Gastrocnemius medialis (tissue), 4 donors: Measurements from ENCODE around the gene HK1.

Source experiments
- POLR2A ChIP-seq, 2 donors: fragments of 450-650 bp; IDR thresholded peaks; one replicate each; pipeline ENCODE4 v1.6.1; 2017; ENCODE audit warnings: antibody characterized with exemption in 2 of 2, mild to moderate bottlenecking in 2 of 2, moderate library complexity in 2 of 2
- TF ChIP-seq, protein P1 (sequence below), 5 experiments: fragments of 450-650 bp in 3 of 5; fragments of 200-600 bp in 2 of 5; sonication (generic) in 2 of 5; IDR thresholded peaks in 4 of 5; conservative IDR thresholded peaks in 1 of 5; 1 replicate in 4 of 5; 2 replicates in 1 of 5; pipeline ENCODE4 v1.5.1; 2016 to 2019; ENCODE audit warnings: antibody characterized with exemption in 5 of 5, mild to moderate bottlenecking in 3 of 5, moderate library complexity in 3 of 5

DNA sequence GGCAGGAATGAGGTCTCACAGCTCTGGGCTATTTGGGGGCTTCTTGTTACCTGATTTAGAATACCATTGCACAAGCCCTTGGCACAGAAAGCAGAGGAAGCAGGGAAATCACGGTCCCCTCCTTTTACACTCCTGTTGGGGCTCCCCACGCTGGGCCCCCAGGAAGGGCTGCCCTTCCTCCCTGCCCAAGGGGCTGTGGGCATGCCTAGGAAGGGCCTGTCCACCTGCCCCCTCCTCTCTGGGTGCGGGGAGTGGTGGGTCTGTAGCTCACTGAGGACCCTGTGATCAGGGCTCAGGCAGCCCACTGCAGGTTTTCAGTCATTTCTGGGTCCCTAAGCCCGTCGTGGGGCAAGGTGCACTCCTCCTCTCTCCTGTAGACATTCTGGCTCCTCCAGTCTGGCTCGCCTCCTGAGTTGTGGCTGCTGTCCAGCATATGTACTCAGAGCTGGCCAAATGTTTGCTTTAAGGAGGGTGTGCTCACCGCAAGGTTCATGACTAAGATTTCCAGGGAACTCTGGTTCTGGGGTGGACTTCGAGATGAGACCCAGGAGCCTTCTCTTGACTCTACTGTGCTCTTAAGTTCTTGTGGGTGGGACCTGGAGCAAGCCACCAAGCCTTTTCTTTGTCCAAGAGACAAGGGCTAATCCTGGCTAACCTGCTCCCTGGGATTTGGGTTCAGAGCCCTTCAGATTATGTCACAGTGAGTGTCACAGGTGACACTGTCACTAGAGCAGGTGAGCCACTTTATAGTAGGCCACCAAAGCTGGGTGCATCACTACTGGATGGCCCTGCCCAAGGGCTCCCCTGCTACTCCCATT, 82.4 kb downstream of the HK1 start:
- TF ChIP-seq, protein P1, sequence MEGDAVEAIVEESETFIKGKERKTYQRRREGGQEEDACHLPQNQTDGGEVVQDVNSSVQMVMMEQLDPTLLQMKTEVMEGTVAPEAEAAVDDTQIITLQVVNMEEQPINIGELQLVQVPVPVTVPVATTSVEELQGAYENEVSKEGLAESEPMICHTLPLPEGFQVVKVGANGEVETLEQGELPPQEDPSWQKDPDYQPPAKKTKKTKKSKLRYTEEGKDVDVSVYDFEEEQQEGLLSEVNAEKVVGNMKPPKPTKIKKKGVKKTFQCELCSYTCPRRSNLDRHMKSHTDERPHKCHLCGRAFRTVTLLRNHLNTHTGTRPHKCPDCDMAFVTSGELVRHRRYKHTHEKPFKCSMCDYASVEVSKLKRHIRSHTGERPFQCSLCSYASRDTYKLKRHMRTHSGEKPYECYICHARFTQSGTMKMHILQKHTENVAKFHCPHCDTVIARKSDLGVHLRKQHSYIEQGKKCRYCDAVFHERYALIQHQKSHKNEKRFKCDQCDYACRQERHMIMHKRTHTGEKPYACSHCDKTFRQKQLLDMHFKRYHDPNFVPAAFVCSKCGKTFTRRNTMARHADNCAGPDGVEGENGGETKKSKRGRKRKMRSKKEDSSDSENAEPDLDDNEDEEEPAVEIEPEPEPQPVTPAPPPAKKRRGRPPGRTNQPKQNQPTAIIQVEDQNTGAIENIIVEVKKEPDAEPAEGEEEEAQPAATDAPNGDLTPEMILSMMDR (IDR thresholded peaks at IDR 0.05 in 4 of 5, conservative IDR thresholded peaks at IDR 0.05 in 1 of 5), result no peak
- TF ChIP-seq POLR2A (IDR thresholded peaks at IDR 0.05), result no peak
